WTC11 (cell line): ENCODE data around the gene ULK4. TPM values are rescaled to one million over a fixed set of nuclear protein-coding genes. Genes with fewer than 3 reads are reported as not detected.

Source experiments
- ATAC-seq: fragments of 200-7000 bp; cut with Tn5 transposase; 2 replicates; pipeline ENCODE4 v1.10.0; 2021; ENCODE audit warnings: mild to moderate bottlenecking, moderate library complexity
- CTCF ChIA-PET: fragments of 300-600 bp; sonication (Branson Sonifier 250); formaldehyde crosslinking; loops from one replicate; lab custom pipeline; 2021; ENCODE audit warnings: antibody characterized with exemption; lab: Charles Lee
- POLR2A ChIA-PET: fragments of 350-600 bp; sonication (Branson Sonifier 250); formaldehyde crosslinking; loops from one replicate; lab custom pipeline; 2021; ENCODE audit warnings: antibody characterized with exemption; lab: Charles Lee
- DNase-seq: peaks from one replicate; pipeline ENCODE4 v3.0.0; 2021; ENCODE audit warnings: low spot score
- H3K27ac Mint-ChIP-seq: 2 replicates; pipeline ENCODE4 v1.8.0; 2021; ENCODE audit warnings: mixed read lengths
- H3K27me3 Mint-ChIP-seq: 2 replicates; pipeline ENCODE4 v1.8.0; 2021; ENCODE audit warnings: low read depth, mild to moderate bottlenecking, moderate library complexity, mixed read lengths
- H3K36me3 Mint-ChIP-seq: 2 replicates; pipeline ENCODE4 v1.8.0; 2021; ENCODE audit warnings: mixed read lengths
- H3K4me1 Mint-ChIP-seq: 2 replicates; pipeline ENCODE4 v1.8.0; 2022; ENCODE audit warnings: mixed read lengths
- H3K4me3 Mint-ChIP-seq: 2 replicates; pipeline ENCODE4 v1.8.0; 2021; ENCODE audit warnings: mild to moderate bottlenecking, moderate library complexity, mixed read lengths
- H3K9me3 Mint-ChIP-seq: 2 replicates; pipeline ENCODE4 v1.8.0; 2021; ENCODE audit warnings: mixed read lengths
- ATF2 ChIP-seq: sonication (generic); formaldehyde crosslinking; IDR thresholded peaks from 2 replicates; pipeline ENCODE4 v1.8.1; 2022; ENCODE audit warnings: low read depth, missing genetic modification reagents, borderline replicate concordance
- ATF3 ChIP-seq: sonication (generic); formaldehyde crosslinking; conservative IDR thresholded peaks from 2 replicates; pipeline ENCODE4 v1.8.1; 2022; ENCODE audit warnings: mild to moderate bottlenecking, missing genetic modification reagents
- CREB1 ChIP-seq: sonication (generic); formaldehyde crosslinking; IDR thresholded peaks from 2 replicates; pipeline ENCODE4 v1.8.0; 2023; ENCODE audit warnings: mild to moderate bottlenecking, missing genetic modification reagents
- ELF4 ChIP-seq: sonication (generic); formaldehyde crosslinking; IDR thresholded peaks from 2 replicates; pipeline ENCODE4 v1.8.1; 2022; ENCODE audit warnings: low read depth, mild to moderate bottlenecking, moderate library complexity, missing genetic modification reagents
- ERG ChIP-seq: fragments of 250-450 bp; sonication (Bioruptor Pico); IDR thresholded peaks from 2 replicates; pipeline ENCODE4 v1.8.0; 2021; ENCODE audit warnings: mild to moderate bottlenecking
- GRHL2 ChIP-seq: fragments of 250-450 bp; sonication (Bioruptor Pico); IDR thresholded peaks from 2 replicates; pipeline ENCODE4 v1.8.0; 2022; ENCODE audit warnings: mild to moderate bottlenecking, moderate library complexity; ENCODE audit not compliant: insufficient replicate concordance, severe bottlenecking
- HMGXB4 ChIP-seq: sonication (generic); formaldehyde crosslinking; IDR thresholded peaks from 2 replicates; pipeline ENCODE4 v1.8.1; 2023; ENCODE audit warnings: mild to moderate bottlenecking, moderate library complexity, missing genetic modification reagents
- IRF1 ChIP-seq: sonication (generic); formaldehyde crosslinking; IDR thresholded peaks from 2 replicates; pipeline ENCODE4 v1.8.0; 2023; ENCODE audit warnings: missing genetic modification reagents
- KAT7 ChIP-seq: sonication (generic); formaldehyde crosslinking; IDR thresholded peaks from 2 replicates; pipeline ENCODE4 v1.8.1; 2023; ENCODE audit warnings: missing genetic modification reagents, mild to moderate bottlenecking, borderline replicate concordance
- MYBL2 ChIP-seq: sonication (generic); formaldehyde crosslinking; IDR thresholded peaks from 2 replicates; pipeline ENCODE4 v1.8.1; 2023; ENCODE audit warnings: mild to moderate bottlenecking, moderate library complexity, missing genetic modification reagents
- NFYB ChIP-seq: sonication (generic); formaldehyde crosslinking; conservative IDR thresholded peaks from 2 replicates; pipeline ENCODE4 v1.8.0; 2022; ENCODE audit warnings: low read depth, missing genetic modification reagents
- USF1 ChIP-seq: sonication (generic); formaldehyde crosslinking; IDR thresholded peaks from 2 replicates; pipeline ENCODE4 v1.8.0; 2022; ENCODE audit warnings: mild to moderate bottlenecking, missing genetic modification reagents
- ZSCAN18 ChIP-seq: fragments of 250-450 bp; sonication (Bioruptor Pico); IDR thresholded peaks from 2 replicates; pipeline ENCODE4 v2.1.2; 2022; ENCODE audit warnings: mild to moderate bottlenecking, moderate library complexity
- total RNA-seq: library from RNA; stranded (reverse); gene quantifications from 3 replicates; pipeline ENCODE4 v1.2.3, GENCODE V29; 2021
- TF ChIP-seq, protein P1 (sequence below): fragments of 250-450 bp; sonication (Bioruptor Pico); conservative IDR thresholded peaks from 2 replicates; pipeline ENCODE4 v1.9.0; 2021; ENCODE audit warnings: mild to moderate bottlenecking
- TF ChIP-seq, protein P2 (sequence below): sonication (generic); formaldehyde crosslinking; IDR thresholded peaks from 2 replicates; pipeline ENCODE4 v1.8.0; 2022; ENCODE audit warnings: mild to moderate bottlenecking, missing genetic modification reagents
- TF ChIP-seq, protein P3 (sequence below): fragments of 250-450 bp; sonication (Bioruptor Pico); IDR thresholded peaks from 2 replicates; pipeline ENCODE4 v1.9.0; 2021; ENCODE audit warnings: mild to moderate bottlenecking, borderline replicate concordance

Gene ULK4
- total RNA-seq, 1 experiment from 2014 or later, result 9.2 TPM

- Mint-ChIP-seq H3K36me3 (peaks cover 45% of the 10 kb centered on the region), H3K27me3 (no peaks in the 10 kb centered on the region), H3K9me3 (no peaks in the 10 kb centered on the region), H3K27ac (no peak overlapping the region)
- CTCF ChIA-PET, result no interaction called here
- no peak for DNase-seq
- no peak for ATAC-seq
- POLR2A ChIA-PET, result no interaction called here
- TF ChIP-seq GRHL2 (CRISPR knock-in tag) (no peak), CREB1 (CRISPR knock-in tag) (no peak), NFYB (CRISPR knock-in tag) (no peak), ZSCAN18 (CRISPR knock-in tag) (no peak), KAT7 (CRISPR knock-in tag) (no peak), ELF4 (CRISPR knock-in tag) (no peak), HMGXB4 (CRISPR knock-in tag) (no peak), ERG (CRISPR knock-in tag) (no peak), USF1 (no peak)
- TF ChIP-seq, protein P1, sequence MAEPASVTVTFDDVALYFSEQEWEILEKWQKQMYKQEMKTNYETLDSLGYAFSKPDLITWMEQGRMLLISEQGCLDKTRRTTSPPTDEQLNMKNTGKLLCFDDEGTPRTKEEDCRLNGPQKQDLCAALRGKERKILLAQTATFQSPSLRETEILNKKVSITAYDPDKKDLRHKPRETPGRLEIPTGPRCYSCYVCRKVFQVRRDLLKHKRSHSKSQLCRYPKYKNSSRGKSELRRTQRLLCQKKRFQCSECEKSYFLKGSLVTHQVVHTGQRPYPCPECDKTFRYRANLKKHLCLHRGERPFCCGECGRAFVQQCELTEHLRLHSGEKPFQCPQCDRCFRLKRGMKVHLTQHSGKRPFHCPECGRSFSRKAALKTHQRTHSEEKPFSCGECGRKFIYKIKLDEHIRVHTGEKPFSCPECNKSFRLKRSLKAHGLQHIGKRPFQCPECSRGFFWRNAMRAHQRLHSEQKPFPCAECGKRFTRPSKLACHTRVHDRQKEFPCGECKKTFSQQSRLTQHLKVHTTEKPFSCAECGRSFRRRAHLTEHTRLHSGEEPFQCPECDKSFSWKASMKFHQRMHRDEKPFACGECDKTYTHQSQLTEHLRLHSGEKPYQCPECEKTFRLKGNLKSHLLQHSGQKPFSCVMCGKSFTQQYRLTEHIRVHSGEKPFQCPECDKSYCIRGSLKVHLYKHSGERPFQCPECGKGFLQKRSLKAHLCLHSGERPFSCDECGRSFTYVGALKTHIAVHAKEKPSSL (CRISPR knock-in tag), result no peak
- TF ChIP-seq, protein P2, sequence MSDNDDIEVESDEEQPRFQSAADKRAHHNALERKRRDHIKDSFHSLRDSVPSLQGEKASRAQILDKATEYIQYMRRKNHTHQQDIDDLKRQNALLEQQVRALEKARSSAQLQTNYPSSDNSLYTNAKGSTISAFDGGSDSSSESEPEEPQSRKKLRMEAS (CRISPR knock-in tag), result no peak
- TF ChIP-seq, protein P3, sequence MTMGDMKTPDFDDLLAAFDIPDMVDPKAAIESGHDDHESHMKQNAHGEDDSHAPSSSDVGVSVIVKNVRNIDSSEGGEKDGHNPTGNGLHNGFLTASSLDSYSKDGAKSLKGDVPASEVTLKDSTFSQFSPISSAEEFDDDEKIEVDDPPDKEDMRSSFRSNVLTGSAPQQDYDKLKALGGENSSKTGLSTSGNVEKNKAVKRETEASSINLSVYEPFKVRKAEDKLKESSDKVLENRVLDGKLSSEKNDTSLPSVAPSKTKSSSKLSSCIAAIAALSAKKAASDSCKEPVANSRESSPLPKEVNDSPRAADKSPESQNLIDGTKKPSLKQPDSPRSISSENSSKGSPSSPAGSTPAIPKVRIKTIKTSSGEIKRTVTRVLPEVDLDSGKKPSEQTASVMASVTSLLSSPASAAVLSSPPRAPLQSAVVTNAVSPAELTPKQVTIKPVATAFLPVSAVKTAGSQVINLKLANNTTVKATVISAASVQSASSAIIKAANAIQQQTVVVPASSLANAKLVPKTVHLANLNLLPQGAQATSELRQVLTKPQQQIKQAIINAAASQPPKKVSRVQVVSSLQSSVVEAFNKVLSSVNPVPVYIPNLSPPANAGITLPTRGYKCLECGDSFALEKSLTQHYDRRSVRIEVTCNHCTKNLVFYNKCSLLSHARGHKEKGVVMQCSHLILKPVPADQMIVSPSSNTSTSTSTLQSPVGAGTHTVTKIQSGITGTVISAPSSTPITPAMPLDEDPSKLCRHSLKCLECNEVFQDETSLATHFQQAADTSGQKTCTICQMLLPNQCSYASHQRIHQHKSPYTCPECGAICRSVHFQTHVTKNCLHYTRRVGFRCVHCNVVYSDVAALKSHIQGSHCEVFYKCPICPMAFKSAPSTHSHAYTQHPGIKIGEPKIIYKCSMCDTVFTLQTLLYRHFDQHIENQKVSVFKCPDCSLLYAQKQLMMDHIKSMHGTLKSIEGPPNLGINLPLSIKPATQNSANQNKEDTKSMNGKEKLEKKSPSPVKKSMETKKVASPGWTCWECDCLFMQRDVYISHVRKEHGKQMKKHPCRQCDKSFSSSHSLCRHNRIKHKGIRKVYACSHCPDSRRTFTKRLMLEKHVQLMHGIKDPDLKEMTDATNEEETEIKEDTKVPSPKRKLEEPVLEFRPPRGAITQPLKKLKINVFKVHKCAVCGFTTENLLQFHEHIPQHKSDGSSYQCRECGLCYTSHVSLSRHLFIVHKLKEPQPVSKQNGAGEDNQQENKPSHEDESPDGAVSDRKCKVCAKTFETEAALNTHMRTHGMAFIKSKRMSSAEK (CRISPR knock-in tag), result no peak
- TF ChIP-seq, all 79 proteins: peak for 0
- Mint-ChIP-seq H3K4me3 (no peak overlapping the region), H3K4me1 (peaks cover 34% of the 10 kb centered on the region)
Measured at GRCh38 chr3:41223691-41224090, 738.2 kb downstream of the ULK4 start.

DNA sequence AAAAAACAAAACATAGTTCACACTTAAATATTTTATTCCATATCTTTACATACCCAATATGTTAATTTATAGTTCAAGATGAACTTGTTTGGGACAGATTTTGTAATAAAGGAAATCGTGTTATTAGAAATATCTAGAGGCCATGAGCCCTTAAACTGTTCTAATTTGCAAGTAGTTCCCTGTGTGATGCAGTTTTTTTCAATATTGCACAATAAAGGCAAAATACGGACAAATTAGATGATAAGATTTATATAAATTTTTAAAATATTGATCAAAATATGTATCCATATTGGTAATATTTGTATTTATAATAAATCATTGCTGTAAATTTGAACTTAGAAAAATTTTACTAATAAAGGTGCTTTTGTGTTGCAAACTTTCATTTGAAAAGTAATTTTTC, 738.8 kb downstream of the ULK4 start:
- no peak for DNase-seq
- peaks cover 36% of the 10 kb centered on the region for H3K4me1 Mint-ChIP-seq
- TF ChIP-seq IRF1 (no peak), ATF3 (no peak), ATF2 (CRISPR knock-in tag) (no peak), MYBL2 (no peak), ELF4 (CRISPR knock-in tag) (no peak)

More for the DNA sequence above, 738.8 kb downstream of the ULK4 start:
- Mint-ChIP-seq H3K36me3 (peaks cover 39% of the 10 kb centered on the region), H3K27ac (no peak overlapping the region), H3K4me3 (no peak overlapping the region), H3K9me3 (no peaks in the 10 kb centered on the region), H3K27me3 (no peaks in the 10 kb centered on the region)
- ATAC-seq, result no peak
- ChIA-PET CTCF (no interaction called here), POLR2A (no interaction called here)
